ENCODE results near the gene MYCN. TPM values are rescaled to one million over a fixed set of nuclear protein-coding genes. Genes with fewer than 3 reads are reported as not detected.

Gene MYCN
- polyA plus RNA-seq, 1 of the 3 experiments (the other 2 are of a cell fraction) = 0.03 TPM

DNA sequence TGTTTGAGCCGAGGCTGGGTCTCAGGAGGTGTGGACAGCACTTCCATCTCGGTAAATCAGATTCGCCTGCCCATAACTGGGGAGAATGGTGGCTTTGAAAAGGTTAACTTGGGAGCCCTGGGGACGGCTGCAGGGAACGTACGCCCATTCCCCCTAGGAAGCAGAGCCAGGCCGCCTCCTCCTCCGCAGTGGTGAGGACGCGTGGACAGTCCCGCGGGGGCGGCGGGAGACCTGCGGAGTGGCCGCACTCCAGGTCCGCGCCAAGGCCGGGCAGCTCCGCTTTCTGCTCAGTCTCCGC is 845 bp upstream of the MYCN start:
- Histone ChIP-seq H3K4me1 (ENCODE audit: control insufficient read depth in 1 of 2, insufficient read depth in 2 of 2, low read depth in 1 of 2, low read length in 1 of 2) (peaks cover 0 to 31% of the 10 kb centered on the region in 2 experiments; a peak in 2 of 4 replicates), H4K20me1 (ENCODE audit: insufficient read depth) (no peaks in the 10 kb centered on the region), H3K27me3 (ENCODE audit: insufficient read depth) (peaks cover 41% of the 10 kb centered on the region), H3K4me2 (peak overlapping the region; percentile 70), H2AFZ (ENCODE audit: low read depth) (no peak overlapping the region), H3K9ac (no peak overlapping the region), H3K9me3 (no peaks in the 10 kb centered on the region), H3K79me2 (ENCODE audit: insufficient read depth) (no peaks in the 10 kb centered on the region), H3K27ac (ENCODE audit: low read depth in 2 of 2, low read length in 1 of 2) (peak overlapping the region in 1 of 2 experiments; percentile 50; a peak in 1 of 4 replicates), H3K9me2 (no peaks in the 10 kb centered on the region), H3K36me3 (replicated peaks in 1 of 2; ENCODE audit: control insufficient read depth in 1 of 2, insufficient read depth in 2 of 2, low read length in 1 of 2) (no peaks in the 10 kb centered on the region), H3F3A (replicated peaks; ENCODE audit: insufficient read depth) (no peaks in the 10 kb centered on the region), H3K4me3 (ENCODE audit: low read depth in 2 of 2, low read length in 1 of 2) (peak overlapping the region; percentile 53 to 65; a peak in 3 of 4 replicates)
- peak; percentile 88 for DNase-seq
- ChIA-PET POLR2A (interaction anchor here (0.6 to 1.7 kb wide), 14 partner anchors 10 to 1814 kb away, joined by 3 to 10 read pairs (median 4); partner anchors contain the start of genes GEN1 and SMC6), CTCF (interaction anchor here (0.6 to 8.1 kb wide), 126 partner anchors 10 to 817 kb away, joined by 3 to 236 read pairs (median 4); no protein-coding TSS in a partner anchor)
- 9% methylated on average over 16 of the region's 21 CpGs for WGBS (ENCODE audit: low lambda C conversion rate)
- no peak for TF ChIP-seq PBX3 (IDR thresholded peaks at IDR 0.05)
- no peak for TF ChIP-seq SIN3A (IDR thresholded peaks at IDR 0.05; ENCODE audit: borderline replicate concordance, low read depth, low read length)
- TF ChIP-seq MXI1 (IDR thresholded peaks at IDR 0.05; ENCODE audit: low read depth, low read length) = 0 out of 2 replicates have a peak, but pooled peaks have one; percentile 12
- no peak for TF ChIP-seq CHD2 (IDR thresholded peaks at IDR 0.05; ENCODE audit: low read length, partially characterized antibody)
- TF ChIP-seq FOXJ3 (CRISPR knock-in tag; IDR thresholded peaks at IDR 0.05) = 0 out of 2 replicates have a peak, but pooled peaks have one; percentile 28
- TF ChIP-seq NFIC (IDR thresholded peaks at IDR 0.05; ENCODE audit: borderline replicate concordance) = no peak
- TF ChIP-seq, protein P1, sequence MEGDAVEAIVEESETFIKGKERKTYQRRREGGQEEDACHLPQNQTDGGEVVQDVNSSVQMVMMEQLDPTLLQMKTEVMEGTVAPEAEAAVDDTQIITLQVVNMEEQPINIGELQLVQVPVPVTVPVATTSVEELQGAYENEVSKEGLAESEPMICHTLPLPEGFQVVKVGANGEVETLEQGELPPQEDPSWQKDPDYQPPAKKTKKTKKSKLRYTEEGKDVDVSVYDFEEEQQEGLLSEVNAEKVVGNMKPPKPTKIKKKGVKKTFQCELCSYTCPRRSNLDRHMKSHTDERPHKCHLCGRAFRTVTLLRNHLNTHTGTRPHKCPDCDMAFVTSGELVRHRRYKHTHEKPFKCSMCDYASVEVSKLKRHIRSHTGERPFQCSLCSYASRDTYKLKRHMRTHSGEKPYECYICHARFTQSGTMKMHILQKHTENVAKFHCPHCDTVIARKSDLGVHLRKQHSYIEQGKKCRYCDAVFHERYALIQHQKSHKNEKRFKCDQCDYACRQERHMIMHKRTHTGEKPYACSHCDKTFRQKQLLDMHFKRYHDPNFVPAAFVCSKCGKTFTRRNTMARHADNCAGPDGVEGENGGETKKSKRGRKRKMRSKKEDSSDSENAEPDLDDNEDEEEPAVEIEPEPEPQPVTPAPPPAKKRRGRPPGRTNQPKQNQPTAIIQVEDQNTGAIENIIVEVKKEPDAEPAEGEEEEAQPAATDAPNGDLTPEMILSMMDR (IDR thresholded peaks at IDR 0.05) = peak; percentile 66
- TF ChIP-seq USF1 (IDR thresholded peaks at IDR 0.05; ENCODE audit: borderline replicate concordance, low read depth) = no peak
- TF ChIP-seq EZH2phosphoT487 (IDR thresholded peaks at IDR 0.05; ENCODE audit: borderline replicate concordance, low read depth) = no peak
- no peak for TF ChIP-seq EP300 (IDR thresholded peaks at IDR 0.05; ENCODE audit: borderline replicate concordance in 1 of 2, low read depth in 1 of 2, low read length in 1 of 2)
